ENCODE results near the gene RSU1.

DNA sequence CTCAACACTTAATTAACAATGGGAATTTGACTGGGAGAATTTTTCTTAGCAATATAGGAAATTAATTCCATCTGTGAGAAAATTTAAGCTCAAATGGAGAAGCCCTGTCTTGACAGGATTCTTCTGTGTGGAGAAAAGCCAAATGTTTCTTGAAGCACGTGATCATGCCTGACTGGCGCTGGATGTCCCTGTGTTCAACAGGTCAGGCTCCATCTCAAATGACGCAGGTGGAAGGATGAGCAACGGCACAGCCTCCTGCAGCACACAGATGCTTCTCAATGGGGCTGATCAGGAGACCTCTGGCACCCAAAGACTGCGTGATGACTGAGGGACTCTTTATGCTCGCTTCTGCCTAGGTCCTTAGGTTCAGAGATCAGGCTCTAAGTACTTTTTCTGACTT, 143.8 kb downstream of the RSU1 start:
- TF ChIP-seq CTCF (IDR thresholded peaks at IDR 0.05) (no peak), POLR2A (IDR thresholded peaks at IDR 0.05) (no peak)

Data from uterus (tissue), 2 donors.